Measurements from ENCODE around the gene BRME1.

Gene BRME1

GRCh38 chr19:13905634-13906520 is at the start of gene BRME1, which contains the start of gene CC2D1A:
Gene BRME1 (minus strand): TSS chr19:13906117. CDS start chr19:13904892, 1,225 bp downstream.
Gene CC2D1A (plus strand): TSS chr19:13906201. CDS start chr19:13906442, 241 bp downstream.
- DNase-seq (ENCODE audit: low read depth in 2 of 2): peak; percentile 86 to 89

- no peak for DNase-seq (ENCODE audit: low read depth in 2 of 2)
Measured at GRCh38 chr19:13954185-13954584, 48.3 kb upstream of the BRME1 start.

GRCh38 chr19:13952931-13953531 is 47.1 kb upstream of the BRME1 start:
- no peak for DNase-seq (ENCODE audit: low read depth in 2 of 2)

GRCh38 chr19:13952154-13952930 is 46.4 kb upstream of the BRME1 start, which contains the start of gene DCAF15:
Gene DCAF15 (plus strand): TSS chr19:13952509. CDS start chr19:13952513, 4 bp downstream.
- peak; percentile 95 for DNase-seq (ENCODE audit: low read depth in 2 of 2)

- DNase-seq (ENCODE audit: low read depth in 2 of 2): no peak
Measured at GRCh38 chr19:13951799-13952153, 45.9 kb upstream of the BRME1 start.

GRCh38 chr19:13951043-13951442 is 45.1 kb upstream of the BRME1 start:
- no peak for DNase-seq (ENCODE audit: low read depth in 2 of 2)

GRCh38 chr19:13946414-13946813 is 40.5 kb upstream of the BRME1 start:
- DNase-seq (ENCODE audit: low read depth in 2 of 2): no peak

- DNase-seq (ENCODE audit: low read depth in 2 of 2): no peak
Measured at GRCh38 chr19:13942023-13942684, 36.2 kb upstream of the BRME1 start.

GRCh38 chr19:13938301-13939064 is 32.6 kb upstream of the BRME1 start, which contains the start of gene PODNL1:
Gene PODNL1 (minus strand): TSS chr19:13938417. CDS start chr19:13938181, 236 bp downstream.
- no peak for DNase-seq (ENCODE audit: low read depth in 2 of 2)

GRCh38 chr19:13937479-13938300 is 31.8 kb upstream of the BRME1 start:
- DNase-seq (ENCODE audit: low read depth in 2 of 2): no peak

GRCh38 chr19:13935765-13936510 is 30.0 kb upstream of the BRME1 start:
- no peak for DNase-seq (ENCODE audit: low read depth in 2 of 2)

GRCh38 chr19:13934785-13935109 is 28.8 kb upstream of the BRME1 start:
- no peak for DNase-seq (ENCODE audit: low read depth in 2 of 2)

GRCh38 chr19:13932911-13933393 is 27.0 kb upstream of the BRME1 start:
- no peak for DNase-seq (ENCODE audit: low read depth in 2 of 2)

GRCh38 chr19:13932149-13932637 is 26.3 kb upstream of the BRME1 start:
- no peak for DNase-seq (ENCODE audit: low read depth in 2 of 2)

- DNase-seq (ENCODE audit: low read depth in 2 of 2): no peak
Measured at GRCh38 chr19:13931391-13932148, 25.7 kb upstream of the BRME1 start.

GRCh38 chr19:13930402-13930801 is 24.5 kb upstream of the BRME1 start:
- no peak for DNase-seq (ENCODE audit: low read depth in 2 of 2)

- DNase-seq (ENCODE audit: low read depth in 2 of 2): no peak
Measured at GRCh38 chr19:13929956-13930355, 24.0 kb upstream of the BRME1 start.

- no peak for DNase-seq (ENCODE audit: low read depth in 2 of 2)
Measured at GRCh38 chr19:13929340-13929739, 23.4 kb upstream of the BRME1 start.
